ENCODE results near the gene ABL1.
"Not testable (repeated sequence)": the region's sequence is repeated elsewhere in the genome, so short reads cannot be mapped to it uniquely, and the experiment has no call there.

ABL1 gene

GRCh38 chr9:130900701-130901497 lies 65.8 kb downstream of the ABL1 start:
- in situ Hi-C loops (cut with MboI; ENCODE audit: low sequenced_read_pairs): no loop called here

GRCh38 chr9:130901498-130902203 lies 66.6 kb downstream of the ABL1 start:
- in situ Hi-C loops (cut with MboI; ENCODE audit: low sequenced_read_pairs): no loop called here

- in situ Hi-C loops (cut with MboI; ENCODE audit: low sequenced_read_pairs): no loop called here
Observed at GRCh38 chr9:130902204-130903185, 67.4 kb downstream of the ABL1 start.

GRCh38 chr9:130903194-130904069 lies 68.4 kb downstream of the ABL1 start:
- in situ Hi-C loops (cut with MboI; ENCODE audit: low sequenced_read_pairs): no loop called here

- in situ Hi-C loops (cut with MboI; ENCODE audit: low sequenced_read_pairs): no loop called here
Observed at GRCh38 chr9:130904070-130905044, 69.3 kb downstream of the ABL1 start.

GRCh38 chr9:130905125-130905901 lies 70.3 kb downstream of the ABL1 start:
- in situ Hi-C loops (cut with MboI; ENCODE audit: low sequenced_read_pairs): no loop called here

GRCh38 chr9:130905902-130906734 lies 71.1 kb downstream of the ABL1 start:
- in situ Hi-C loops (cut with MboI; ENCODE audit: low sequenced_read_pairs): no loop called here

GRCh38 chr9:130906735-130907416 lies 71.8 kb downstream of the ABL1 start:
- in situ Hi-C loops (cut with MboI; ENCODE audit: low sequenced_read_pairs): no loop called here

- in situ Hi-C loops (cut with MboI; ENCODE audit: low sequenced_read_pairs): no loop called here
Observed at GRCh38 chr9:130908146-130908877, 73.3 kb downstream of the ABL1 start.

- in situ Hi-C loops (cut with MboI; ENCODE audit: low sequenced_read_pairs): no loop called here
Observed at GRCh38 chr9:130908878-130909355, 73.9 kb downstream of the ABL1 start.

GRCh38 chr9:130910041-130910440 lies 75.0 kb downstream of the ABL1 start:
- in situ Hi-C loops (cut with MboI; ENCODE audit: low sequenced_read_pairs): not testable (repeated sequence)

- in situ Hi-C loops (cut with MboI; ENCODE audit: low sequenced_read_pairs): not testable (repeated sequence)
Observed at GRCh38 chr9:130910670-130911069, 75.6 kb downstream of the ABL1 start.

- in situ Hi-C loops (cut with MboI; ENCODE audit: low sequenced_read_pairs): no loop called here
Observed at GRCh38 chr9:130911254-130912049, 76.4 kb downstream of the ABL1 start.

- in situ Hi-C loops (cut with MboI; ENCODE audit: low sequenced_read_pairs): no loop called here
Observed at GRCh38 chr9:130912932-130913598, 78.0 kb downstream of the ABL1 start.
